Chondrocyte (in vitro differentiated cells): Measurements from ENCODE around the gene KIF5B. TPM values are rescaled to one million over a fixed set of nuclear protein-coding genes. Genes with fewer than 3 reads are reported as not detected.

Source experiments
- DNase-seq: peaks from one replicate; pipeline ENCODE4 v3.0.0; 2021; ENCODE audit warnings: mixed read lengths, low spot score
- H3K27ac Mint-ChIP-seq: one replicate; pipeline ENCODE4 v1.8.0; 2021; ENCODE audit warnings: mild to moderate bottlenecking, moderate library complexity, mixed read lengths; ENCODE audit not compliant: unreplicated experiment
- H3K27me3 Mint-ChIP-seq: 2 replicates; pipeline ENCODE4 v1.8.0; 2021; ENCODE audit warnings: low read depth, mixed read lengths
- H3K36me3 Mint-ChIP-seq: 2 replicates; pipeline ENCODE4 v1.8.0; 2021; ENCODE audit warnings: low read depth, mixed read lengths
- H3K4me1 Mint-ChIP-seq: 2 replicates; pipeline ENCODE4 v1.8.0; 2021; ENCODE audit warnings: low read depth, mild to moderate bottlenecking, mixed read lengths
- H3K4me3 Mint-ChIP-seq: one replicate; pipeline ENCODE4 v1.8.0; 2021; ENCODE audit warnings: mild to moderate bottlenecking, moderate library complexity, mixed read lengths; ENCODE audit not compliant: unreplicated experiment
- H3K9me3 Mint-ChIP-seq: 2 replicates; pipeline ENCODE4 v1.8.0; 2021; ENCODE audit warnings: low read depth, mixed read lengths
- CTCF ChIP-seq: fragments of 200-600 bp; sonication (generic); IDR thresholded peaks from 2 replicates; pipeline ENCODE4 v1.5.0; 2021; ENCODE audit warnings: antibody characterized with exemption, mild to moderate bottlenecking, moderate library complexity
- total RNA-seq: library from RNA; stranded (reverse); gene quantifications from 3 replicates; pipeline ENCODE4 v1.2.1, GENCODE V29; 2021

KIF5B gene
- total RNA-seq, 1 donor from 2014 or later = 147 TPM

GRCh38 chr10:32084185-32084851 is 28.1 kb upstream of the KIF5B start:
- H3K4me3 Mint-ChIP-seq = no peak overlapping the region
- no peaks in the 10 kb centered on the region for H3K27me3 Mint-ChIP-seq
- TF ChIP-seq CTCF = no peak
- no peak overlapping the region for H3K27ac Mint-ChIP-seq
- H3K36me3 Mint-ChIP-seq = no peaks in the 10 kb centered on the region
- no peaks in the 10 kb centered on the region for H3K9me3 Mint-ChIP-seq
- H3K4me1 Mint-ChIP-seq = no peaks in the 10 kb centered on the region
- DNase-seq = no peak

- no peaks in the 10 kb centered on the region for H3K27me3 Mint-ChIP-seq
- H3K4me3 Mint-ChIP-seq = no peak overlapping the region
- H3K36me3 Mint-ChIP-seq = no peaks in the 10 kb centered on the region
- DNase-seq = no peak
- H3K9me3 Mint-ChIP-seq = no peaks in the 10 kb centered on the region
- no peak for TF ChIP-seq CTCF
- peak overlapping the region; percentile 5 for H3K27ac Mint-ChIP-seq
- H3K4me1 Mint-ChIP-seq = peaks cover 9% of the 10 kb centered on the region
These were observed 21.8 kb upstream of the KIF5B start for GRCh38 chr10:32077896-32078485.

DNA sequence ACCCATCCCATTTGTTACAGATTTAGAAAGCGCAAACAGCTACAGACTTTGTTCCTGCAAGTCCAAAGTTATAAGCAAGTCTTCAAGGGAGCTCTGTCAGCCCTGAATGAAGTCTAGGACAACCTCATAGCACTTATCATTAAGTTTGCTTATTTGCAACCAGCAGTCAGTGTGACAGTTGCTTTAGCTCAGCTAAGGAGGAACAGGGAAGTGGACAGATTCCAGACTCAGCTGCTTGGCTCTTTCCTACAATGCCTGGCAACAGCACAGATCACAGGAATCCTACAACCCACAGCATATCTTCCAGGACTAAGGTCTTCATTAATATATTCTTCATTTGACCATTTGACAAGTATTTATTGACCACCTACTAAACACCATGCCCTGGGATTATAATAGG is 17.4 kb upstream of the KIF5B start:
- H3K4me1 Mint-ChIP-seq = peaks cover 9% of the 10 kb centered on the region
- no peak overlapping the region for H3K4me3 Mint-ChIP-seq
- H3K9me3 Mint-ChIP-seq = no peaks in the 10 kb centered on the region
- no peaks in the 10 kb centered on the region for H3K27me3 Mint-ChIP-seq
- no peak overlapping the region for H3K27ac Mint-ChIP-seq
- no peak for TF ChIP-seq CTCF
- no peaks in the 10 kb centered on the region for H3K36me3 Mint-ChIP-seq
- no peak for DNase-seq

GRCh38 chr10:32073128-32073527 is 16.9 kb upstream of the KIF5B start:
- H3K27me3 Mint-ChIP-seq = no peaks in the 10 kb centered on the region
- no peak for TF ChIP-seq CTCF
- H3K27ac Mint-ChIP-seq = no peak overlapping the region
- H3K4me3 Mint-ChIP-seq = no peak overlapping the region
- no peaks in the 10 kb centered on the region for H3K9me3 Mint-ChIP-seq
- no peak for DNase-seq
- H3K4me1 Mint-ChIP-seq = peaks cover 6% of the 10 kb centered on the region
- no peaks in the 10 kb centered on the region for H3K36me3 Mint-ChIP-seq

DNA sequence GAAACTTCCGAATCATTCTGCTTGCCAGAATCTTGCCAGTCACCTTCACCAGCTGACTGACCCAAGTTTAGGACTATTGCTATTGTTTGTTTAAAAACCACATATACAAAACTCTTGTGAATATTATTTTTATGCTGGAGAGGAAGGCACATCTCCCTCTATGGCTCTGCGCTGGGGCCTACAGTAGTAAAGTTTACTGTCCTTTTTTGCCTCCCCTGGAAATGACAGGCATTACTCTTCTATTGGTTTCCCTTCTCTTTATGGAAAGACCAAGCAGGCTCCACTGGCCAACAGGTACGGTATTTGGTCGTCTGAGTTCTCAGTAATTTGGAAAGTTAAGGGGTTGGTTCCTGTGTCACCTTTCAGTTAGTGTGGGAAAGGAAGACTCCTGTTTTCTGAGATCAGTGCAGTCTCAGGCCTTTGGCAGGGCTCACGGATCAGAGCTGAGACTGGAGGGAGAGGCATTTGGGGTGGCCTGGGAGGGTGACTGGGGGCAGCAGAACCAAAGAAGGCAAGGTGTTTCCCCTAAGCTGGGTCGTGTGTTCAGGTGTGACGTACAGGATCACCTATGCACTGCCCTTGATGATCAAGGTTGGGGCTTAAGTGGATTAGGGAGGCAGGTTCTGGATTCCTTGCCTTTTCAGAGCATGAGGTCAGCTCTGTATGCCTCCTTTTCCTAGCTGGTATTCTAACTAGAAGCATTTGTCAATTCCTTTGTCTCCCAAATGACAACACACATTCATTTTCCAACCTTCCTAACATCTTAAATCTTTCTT is 16.0 kb upstream of the KIF5B start:
- Mint-ChIP-seq H3K36me3 (no peaks in the 10 kb centered on the region), H3K27me3 (no peaks in the 10 kb centered on the region), H3K4me1 (no peaks in the 10 kb centered on the region), H3K27ac (no peak overlapping the region), H3K4me3 (no peak overlapping the region), H3K9me3 (no peaks in the 10 kb centered on the region)
- no peak for DNase-seq
- no peak for TF ChIP-seq CTCF
